ENCODE data around the gene GJC2.
"Not testable (repeated sequence)": the region's sequence is repeated elsewhere in the genome, so short reads cannot be mapped to it uniquely, and the experiment has no call there.

Gene GJC2

DNA sequence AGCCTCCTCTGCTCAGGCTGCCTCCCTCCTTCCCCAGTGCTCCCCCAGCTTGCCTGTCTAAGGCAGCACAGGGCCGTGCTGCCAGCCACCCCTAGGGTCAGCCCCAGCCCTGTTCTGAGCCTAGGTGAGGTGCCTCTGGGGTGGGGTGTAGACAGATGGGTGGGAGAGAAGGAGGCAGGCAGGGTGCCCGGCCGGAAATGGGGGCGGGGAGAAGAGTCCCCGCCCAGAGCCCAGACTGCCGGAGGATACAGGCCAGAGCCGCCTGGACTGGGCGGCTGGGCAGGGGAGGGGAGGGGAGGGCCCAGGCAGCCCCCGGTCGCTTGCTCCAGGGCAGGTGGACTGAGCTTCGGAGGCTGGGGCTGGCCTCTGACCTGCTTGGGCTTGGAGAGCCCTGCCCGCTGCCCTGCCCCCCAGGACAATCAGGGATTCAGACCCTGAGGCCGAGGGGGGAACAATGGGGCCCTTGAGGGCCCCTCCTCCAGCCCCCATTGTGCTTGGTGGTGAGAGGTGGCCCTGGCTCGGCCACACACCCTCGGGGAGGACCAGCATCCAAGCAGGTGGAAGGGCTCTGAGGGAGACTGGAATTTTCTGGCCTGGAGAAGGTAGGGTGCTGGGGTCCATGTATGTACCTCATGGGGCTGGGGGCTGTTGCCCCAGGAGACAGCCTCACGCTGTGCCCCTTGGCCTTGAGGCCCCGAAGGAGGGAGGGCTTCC lies at the start of gene GJC2:
Gene GJC2 (plus strand): TSS at position 525 of the 714 bp plus-strand sequence. CDS start 7,829 bp downstream, outside the sequence.
- no peak for DNase-seq

DNA sequence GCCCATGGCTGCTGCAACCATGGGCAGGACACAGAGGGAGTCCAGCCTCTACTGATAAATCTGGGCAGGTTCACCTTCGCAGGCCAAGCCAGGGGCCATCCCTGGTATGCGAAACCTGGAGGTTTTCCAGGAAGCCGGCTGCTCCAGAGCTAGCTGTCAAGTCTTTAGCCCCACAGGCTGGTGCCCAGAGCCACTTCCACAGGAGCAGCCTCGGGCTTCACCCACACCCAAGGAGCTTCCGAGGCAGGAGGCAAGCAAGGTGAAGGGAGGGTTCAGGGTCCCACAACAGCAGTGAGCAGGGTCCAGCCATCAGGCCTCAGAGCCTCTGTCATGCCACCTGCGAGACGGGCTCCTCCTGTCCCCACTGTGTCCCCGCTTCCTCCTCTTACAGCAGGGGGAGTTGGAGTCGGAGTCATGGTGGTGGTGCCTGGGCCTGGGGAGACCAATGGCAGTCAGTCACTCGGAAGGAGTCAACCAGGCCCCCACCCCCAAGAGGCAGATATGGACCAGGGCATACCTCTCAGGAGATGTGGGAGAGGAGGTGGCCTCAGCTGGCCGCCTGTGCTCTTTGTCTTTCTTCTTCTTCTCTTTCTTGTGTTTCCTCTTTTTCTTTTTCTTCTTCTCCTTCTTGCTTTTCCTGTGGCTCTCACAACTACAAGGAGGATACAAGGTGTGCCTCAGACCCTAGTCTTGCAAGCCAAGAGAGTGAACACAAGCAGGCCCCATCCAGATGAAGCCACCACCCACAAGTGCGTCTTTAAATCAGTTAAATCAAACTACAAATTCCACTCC lies 48.7 kb upstream of the GJC2 start:
- no peak for DNase-seq

DNA sequence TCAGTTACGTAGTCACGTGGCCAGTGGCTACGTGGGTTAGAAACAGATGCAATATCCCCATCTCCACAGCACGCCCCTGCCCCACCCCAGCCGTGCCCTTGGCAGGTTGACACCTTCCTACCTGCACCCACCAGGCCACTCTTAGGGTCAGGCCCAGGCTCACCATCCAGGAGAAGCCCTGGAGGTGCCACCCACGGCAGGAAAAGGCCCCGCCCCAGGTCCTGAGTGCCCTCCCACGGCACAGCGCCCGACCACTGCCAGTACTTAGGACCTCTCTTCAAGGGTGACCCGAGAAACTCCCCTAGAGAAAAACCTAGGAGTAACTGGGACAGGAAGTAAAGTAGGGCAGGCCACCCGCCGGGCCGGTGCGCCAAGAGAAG lies 48.1 kb upstream of the GJC2 start:
- DNase-seq = no peak

DNA sequence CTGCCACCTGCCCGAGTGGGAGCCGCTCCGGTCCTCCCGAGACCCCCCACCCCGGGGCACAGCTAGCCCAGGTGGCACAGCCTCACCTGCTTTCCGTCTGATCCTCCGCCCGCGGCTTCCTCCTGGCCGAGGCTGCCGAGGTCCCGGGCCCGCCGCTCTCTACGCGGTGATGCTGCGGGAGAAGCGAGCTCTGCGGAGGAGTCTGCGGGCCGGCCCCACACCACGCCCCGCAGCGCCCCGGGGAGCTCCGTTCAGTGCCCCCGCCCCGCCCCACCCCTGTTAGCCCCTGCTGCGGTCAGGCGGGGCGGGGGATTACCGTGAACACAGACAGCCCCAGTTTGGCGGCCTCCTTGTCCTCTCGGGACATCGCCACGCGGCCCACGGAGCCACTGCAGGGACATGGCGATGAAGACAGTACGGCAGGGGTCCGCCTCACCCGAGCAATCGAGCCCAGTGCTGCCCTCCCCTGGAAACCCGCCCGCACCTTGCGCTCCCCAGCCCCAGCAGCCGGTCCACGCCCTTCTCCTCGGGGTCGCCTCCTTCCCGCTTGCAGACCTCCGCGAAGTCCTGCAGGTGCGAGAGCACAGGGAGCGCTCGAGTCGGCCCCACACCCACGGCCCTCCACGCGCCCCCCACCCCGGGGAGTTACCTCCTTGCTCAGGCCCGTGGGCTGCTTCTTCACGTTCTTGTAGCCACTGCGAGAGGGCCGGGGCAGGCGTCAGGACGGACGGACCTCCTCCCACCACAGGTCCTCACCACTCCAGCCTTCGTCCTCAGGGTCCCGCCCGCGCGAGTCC lies 47.5 kb upstream of the GJC2 start:
- DNase-seq = no peak

DNA sequence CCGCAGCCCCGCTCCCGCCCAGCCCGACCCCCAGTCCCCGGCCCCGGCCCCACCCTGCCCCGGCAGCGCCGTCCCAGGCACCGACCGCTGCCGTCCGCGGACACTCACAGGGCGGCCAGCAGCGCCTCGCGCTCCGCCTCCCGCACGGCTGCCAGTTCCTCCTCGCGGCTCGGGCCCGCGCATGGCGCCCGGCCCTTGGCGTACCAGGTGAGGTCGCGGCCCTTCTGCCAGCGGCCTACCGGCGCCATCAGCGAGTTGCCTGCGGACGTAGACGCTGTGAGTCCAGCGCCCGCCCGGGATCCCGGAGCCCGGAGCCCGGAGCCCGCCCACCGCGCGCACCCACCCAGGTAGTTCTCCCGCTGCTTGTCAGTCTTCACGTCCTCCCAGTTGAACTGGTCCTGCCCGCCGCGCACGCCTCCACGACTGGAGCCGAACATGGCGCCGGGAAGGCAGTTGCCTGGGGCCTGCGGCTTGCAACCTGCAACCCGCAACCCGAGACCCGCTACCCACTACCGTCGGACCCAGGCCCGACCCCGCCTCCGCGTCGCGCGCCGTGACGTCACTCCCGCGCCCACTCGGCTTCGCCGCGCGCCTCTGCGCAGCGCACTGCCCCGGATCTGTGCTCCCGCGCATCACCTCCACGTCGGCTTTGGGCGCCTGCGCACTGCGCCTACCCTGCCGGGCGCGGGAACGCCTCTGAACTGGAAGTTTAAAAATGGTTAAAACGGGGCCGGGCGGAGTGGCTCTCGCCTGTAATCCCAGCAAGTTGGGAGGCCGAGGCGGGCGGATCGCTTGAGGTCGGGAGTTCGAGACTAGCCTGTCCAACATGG lies 46.7 kb upstream of the GJC2 start, which contains the start of gene C1orf35:
Gene C1orf35 (minus strand): TSS at position 535 of the 830 bp plus-strand sequence. CDS start 98 bp downstream, at position 437.
- DNase-seq = peak; percentile 96

DNA sequence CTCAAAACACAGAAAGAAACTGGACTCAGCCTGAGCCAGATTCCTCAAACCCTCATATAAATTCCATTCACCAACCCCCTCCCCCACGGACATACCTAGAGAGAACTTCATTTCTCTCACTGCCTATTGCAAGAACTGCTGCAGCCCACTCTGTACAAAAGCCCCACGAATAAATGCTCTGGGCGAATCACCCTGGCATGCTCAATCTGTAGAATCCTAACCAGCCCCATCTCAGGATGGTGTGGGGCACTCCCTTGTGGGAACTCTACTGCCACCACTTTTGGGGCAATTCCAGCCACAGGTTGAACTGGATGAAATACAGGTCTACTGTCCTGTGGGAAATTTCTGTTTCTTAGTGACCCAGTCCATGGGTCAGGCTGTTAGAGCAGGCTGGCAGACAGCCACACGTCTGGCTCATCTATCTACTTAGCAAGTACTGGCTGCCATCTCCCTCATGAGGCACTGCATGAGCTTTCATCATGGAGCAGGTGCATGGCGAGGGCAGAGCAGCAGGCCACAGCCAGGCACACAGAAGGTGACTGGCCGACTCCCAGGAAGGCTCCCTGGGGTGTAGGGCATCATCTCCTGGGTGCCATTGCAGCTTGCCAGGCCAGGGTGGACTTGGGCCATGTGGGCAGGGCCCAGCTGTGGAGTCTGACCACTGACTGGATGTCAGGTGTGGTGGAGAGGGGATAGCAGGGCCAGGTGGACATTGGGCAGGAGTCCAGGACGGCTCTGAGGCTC lies 45.0 kb upstream of the GJC2 start:
- no peak for DNase-seq

DNA sequence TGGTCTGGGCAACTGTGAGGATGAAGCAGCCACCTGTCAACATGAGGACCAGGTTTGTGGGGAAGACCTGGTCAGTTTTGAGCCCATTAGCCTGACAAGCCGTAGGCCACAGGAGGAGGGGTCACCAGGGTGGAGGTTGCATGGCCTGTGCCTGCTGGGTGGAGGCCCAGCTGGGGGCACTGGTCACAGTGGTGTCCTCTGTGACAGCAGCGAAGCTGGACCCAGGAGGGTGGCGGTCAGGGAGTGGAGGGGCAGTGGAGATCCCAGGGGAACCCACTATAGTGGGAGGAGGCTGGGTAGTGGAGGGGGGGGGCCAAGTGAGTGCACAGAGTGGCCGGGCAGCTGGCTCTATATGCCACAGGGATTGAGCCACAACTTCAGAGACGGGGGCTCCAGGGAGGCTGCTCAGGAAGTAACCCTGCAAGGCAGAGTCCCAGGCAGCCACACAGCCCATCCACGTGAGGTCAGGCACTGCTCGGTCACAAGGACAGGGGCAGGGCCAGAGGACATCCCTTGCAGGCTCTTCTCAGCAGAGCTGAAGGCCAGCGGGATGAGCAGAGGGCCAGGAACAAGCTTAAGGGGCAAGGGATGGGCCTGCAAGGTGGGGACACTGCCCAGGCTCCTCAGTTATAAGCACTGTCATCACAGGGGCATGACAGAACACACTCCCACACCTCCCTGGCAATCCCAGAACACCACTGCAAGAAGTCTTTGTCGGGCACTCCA lies 44.3 kb upstream of the GJC2 start:
- no peak for DNase-seq

DNA sequence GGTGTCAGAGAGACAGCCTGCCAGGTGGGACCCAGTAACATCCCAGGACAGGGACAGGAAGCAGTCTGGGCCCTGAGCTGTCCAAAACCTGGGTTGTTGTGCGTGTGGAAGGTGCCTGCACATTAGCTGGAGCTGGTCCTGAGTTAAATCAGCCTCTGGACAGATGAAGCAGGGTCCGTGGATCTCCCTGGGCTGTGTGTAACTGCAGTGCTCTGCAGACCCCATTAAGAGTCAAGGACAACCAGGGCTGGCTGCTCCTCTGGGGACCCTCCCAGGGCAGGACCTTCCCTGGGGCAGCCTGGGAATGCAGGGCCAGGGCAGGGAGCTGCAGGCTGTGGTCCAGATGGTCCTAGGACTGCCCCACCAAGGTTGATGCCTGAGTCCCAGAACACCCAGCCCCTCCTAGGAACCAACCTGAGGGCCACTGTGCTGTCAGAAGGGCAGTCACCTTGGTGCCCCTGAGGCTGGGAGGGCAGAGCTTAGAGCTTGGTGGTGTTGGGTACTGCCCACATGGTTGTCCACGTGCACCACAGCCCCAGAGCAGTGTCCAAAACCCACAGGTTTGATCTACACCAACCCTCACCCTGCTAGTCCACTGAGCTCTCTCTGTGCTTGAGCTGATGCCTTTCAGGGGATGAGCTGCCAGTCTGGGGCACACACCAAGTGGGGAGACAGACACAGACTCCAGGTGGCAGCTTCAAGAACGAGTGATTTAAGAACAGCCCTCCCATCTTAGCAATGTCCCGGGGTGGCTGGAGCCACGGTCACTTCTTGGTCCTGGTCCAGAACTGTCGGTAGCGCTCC lies 43.5 kb upstream of the GJC2 start:
- no peak for DNase-seq

DNA sequence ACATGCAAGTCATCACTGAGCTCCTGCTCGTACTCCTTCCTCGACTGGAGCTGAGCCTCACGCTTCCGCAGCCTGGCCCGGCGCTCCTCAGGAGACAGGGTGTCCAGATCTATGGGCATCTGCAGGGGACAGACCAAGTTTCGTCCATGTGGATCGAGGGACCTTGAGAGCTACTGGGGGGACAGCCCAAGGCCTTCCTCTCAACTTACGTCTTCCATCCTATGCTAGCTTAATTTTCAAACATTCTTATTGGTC lies 43.0 kb upstream of the GJC2 start:
- DNase-seq = no peak

DNA sequence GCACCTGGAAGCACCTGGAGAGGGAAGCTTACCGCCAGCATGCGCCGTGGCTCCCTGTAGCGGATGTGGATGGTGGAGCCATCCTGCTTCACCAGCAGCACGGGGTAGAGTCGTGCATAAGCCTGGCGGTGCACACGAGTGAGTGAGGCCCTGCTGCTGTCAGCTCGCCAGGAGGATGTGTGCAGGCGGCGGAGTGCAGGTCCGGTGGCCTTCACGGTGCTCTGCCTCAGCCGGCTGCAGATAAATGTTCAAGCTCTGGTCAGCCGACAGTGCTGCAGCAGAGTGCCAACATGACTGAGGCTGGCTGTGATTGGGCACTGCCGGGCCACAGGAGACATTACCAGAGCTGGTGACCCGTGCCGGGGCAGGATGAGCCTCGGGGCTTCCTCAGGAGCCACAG lies 42.1 kb upstream of the GJC2 start:
- DNase-seq = no peak

DNA sequence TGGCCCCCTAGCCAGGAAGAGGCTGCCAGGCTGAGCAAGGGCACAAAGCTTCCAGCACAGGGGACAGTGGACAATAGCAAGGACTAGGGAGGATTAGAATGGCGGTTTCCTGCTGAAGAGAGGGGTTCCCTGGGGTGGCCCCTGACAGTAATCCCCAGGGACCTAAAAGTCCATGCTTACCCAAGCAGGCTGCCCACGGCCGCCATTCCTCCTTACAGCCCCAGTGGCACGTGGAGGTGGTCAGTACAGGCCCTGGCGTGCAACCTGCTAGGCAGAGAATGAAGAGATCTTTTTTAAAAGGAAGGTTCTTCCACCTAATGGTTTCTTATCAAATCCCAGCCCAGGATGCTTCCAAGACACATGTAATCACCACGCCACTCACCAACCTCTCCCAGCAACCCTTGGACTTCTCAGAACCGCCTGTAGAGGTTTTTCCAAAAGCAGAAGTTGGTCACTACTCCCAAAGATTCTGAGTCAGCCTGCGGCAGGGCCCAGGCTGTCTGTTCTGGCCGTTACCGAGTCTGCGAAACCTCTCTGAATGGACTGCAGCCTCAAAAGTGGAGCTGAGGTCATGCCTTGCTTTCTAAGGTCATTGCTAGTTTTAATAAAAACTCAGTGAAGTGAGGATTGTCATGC lies 41.6 kb upstream of the GJC2 start:
- no peak for DNase-seq

DNA sequence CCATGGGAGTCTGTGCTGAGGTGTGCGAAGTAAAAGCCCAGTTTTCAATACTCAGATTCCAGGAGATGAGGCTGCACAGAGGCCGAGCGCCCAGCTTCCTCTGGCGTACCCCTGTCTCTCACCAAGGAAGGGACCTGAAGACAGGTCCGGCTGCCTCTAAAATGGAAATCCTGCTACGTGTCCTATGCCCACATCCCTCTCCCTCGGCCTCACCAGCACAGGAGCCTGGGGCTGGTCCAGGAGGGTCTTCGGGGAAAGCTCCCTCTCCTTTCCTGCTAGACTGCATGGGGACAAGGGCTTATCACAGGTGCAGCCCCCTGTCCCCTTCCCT lies 41.0 kb upstream of the GJC2 start:
- no peak for DNase-seq

DNA sequence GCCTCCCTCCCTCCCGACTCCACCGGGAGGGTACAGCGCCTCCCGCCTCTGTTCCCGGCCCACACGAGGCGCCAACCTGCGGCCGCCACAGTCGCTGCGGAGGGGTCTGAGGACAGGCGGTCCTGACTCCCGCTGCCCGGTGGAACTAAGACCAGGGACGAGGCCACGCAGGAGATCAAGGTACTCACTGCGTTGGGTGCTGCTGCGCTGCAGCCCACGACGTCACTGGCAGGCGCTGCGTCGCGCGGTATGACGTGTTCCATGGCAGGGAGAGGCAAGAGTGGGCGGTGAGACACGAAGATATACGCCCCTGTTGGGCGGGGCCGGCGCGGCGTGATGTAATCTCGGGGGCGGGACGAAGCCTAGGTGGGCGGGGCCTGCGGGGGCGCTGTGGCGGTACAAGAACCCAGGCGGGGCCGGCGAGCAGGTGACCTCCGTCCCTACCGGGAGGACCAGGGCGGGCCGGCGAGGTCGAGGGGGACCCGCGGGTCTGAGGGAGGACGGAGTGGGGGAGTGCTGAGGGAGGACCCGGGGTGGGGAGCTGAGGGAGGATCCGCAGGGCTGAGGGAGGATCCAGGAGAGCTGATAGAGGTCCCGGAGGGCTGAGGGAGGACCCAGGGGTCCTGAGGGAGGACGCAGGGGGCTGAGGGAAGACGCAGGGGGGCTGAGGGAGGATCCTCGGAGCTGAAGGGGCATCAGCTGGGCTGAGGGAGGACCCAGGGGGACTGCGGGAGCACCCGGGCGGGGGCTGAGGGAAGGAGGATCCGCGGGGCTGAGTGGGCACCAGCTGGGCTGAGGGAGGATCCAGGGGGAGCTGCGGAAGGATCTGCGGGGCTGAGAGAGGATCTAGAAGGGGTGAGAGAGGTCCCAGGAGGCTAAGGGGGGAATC lies 40.4 kb upstream of the GJC2 start, which contains the start of gene MRPL55:
Gene MRPL55 (minus strand): TSS at position 227 of the 889 bp plus-strand sequence. CDS start 1,039 bp downstream, outside the sequence.
- DNase-seq = peak; percentile 96

DNA sequence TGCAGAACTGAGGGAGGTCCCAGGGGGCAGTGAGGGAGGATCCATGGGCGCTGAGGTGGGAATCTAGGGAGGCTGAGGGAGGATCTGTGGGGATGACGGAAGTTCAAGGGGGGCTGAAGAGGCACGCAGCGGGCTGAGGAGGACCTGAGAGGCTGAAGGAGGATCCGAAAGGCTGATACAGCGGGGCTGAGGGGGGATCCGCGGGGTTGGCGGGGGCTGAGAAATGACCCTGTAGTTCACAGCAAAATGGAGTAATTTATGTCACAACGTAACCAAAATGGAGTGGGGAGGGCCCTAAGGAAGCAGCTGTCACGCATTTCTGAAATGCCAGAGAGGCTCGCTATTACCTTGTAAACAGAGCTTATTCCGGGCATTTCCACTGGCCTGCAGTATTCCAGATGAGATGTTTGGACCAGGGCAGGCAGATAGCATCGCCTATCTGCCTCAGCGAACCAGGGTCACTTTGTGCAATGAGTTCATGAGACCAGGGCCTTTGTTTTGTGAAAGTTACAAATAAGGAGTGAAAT lies 39.7 kb upstream of the GJC2 start:
- DNase-seq = no peak

DNA sequence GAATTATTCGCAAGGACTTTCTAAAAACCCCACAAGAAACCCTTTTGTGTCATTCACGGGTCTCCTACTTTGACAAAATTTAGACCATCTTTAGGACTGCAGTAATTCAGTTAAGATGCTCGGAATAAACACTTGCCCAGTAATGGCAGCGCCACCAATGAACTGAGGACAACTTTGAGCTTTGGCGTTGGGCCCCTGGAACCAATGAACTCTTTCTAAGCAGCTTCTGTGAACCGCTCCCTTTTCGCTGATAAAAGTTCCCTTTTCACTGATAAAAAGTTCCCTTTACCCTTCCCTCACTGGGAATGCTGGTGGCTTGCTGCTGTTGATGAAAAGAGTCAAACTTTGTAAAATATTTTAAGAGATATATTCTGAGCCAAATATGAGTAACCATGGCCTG lies 39.2 kb upstream of the GJC2 start:
- no peak for DNase-seq

DNA sequence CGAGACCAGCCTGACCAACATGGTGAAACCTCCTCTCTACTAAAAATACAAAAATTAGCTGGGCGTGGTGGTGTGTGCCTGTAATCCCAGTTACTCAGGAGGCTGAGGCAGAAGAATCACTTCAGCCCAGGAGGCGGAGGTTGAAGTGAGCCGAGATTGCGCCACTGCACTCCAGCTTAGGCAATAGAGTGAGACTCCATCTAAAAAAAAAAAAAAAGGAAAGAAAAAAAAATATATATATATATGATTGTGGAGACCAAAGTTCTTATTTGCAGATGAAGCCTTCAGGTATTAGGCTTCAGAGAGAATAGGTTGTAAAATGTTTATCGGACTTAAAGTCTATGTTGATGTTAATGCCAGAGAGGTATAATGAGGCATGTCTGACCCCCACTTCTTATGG lies 38.4 kb upstream of the GJC2 start:
- not testable (repeated sequence) for DNase-seq

DNA sequence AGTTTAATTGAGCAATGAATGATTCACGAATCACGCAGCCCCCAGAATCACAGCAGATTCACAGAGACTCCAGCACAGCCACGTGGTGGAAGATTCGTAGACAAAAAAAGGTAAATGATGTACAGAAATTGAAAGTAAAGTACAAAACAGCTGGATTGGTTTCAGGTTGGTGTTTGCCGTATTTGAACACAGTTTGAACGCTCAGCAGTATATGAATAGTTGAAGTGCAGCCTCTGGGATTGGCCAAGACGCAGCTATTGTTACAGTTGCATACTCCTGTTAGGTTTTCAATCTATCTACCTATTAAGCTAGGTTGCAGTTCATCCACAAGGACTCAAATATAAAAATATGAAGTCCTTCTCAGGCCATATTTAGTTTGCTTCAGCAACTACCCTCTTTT lies 37.6 kb upstream of the GJC2 start:
- no peak for DNase-seq

DNA sequence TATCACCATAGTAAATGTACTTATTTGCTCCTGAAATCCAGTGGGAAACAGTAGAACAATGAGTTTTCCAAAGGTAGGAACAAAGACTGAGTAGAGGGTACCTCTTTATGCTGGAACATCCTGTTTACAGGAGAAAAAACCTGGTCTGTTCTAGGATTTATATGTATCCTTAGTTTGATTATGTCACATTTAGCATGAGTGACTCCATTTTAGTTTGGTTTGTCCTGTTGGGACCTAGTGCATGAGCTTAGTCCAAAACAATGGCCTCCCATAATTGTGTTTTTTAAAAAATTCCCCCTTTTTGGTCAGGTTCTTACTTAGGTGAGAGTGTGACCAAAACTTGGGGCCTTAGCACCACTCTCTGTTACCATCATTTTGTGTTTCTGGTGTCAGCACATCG lies 37.1 kb upstream of the GJC2 start:
- no peak for DNase-seq

DNA sequence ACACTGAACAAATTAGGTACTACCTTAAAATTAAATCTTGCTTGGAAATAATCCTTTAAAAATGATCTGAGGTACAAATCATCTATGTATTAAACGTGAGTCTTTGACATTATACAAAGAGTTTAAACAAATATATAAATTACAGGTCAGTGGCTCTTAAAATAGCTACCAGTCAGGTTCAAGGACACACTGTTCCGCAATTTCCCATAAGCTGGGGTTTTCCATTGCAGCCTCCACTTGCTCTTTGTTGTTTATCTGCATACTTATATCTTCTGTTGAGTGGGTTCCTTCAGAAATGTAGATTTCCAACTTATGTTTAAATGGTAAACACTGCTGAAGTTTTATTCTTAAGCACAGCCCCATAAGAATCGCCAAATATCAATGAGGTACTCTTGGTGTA lies 34.9 kb upstream of the GJC2 start:
- DNase-seq = no peak

Data from NCI-H1092 (cell line).